Measurements from ENCODE around the gene PITX2.

PITX2 gene

DNA sequence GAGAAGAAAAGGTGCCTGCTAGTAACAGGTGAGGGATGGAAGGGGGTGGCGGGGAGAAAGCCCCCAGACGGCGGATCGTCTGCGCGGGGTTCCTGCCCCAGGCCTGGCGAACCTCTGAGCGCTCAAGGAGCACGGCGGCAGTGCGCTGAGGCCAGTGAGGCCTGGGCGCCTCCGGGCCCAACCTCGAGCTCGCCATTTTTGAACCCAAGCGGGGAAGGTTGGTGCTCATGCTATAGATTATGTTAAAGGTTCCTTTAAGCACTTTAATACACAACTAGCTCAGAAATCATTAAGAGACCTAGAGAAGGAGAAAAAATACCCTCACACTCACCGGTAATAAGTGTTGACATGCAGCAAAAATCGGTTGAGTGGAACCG lies 7.9 kb downstream of the PITX2 start:
- TF ChIP-seq, protein P1, sequence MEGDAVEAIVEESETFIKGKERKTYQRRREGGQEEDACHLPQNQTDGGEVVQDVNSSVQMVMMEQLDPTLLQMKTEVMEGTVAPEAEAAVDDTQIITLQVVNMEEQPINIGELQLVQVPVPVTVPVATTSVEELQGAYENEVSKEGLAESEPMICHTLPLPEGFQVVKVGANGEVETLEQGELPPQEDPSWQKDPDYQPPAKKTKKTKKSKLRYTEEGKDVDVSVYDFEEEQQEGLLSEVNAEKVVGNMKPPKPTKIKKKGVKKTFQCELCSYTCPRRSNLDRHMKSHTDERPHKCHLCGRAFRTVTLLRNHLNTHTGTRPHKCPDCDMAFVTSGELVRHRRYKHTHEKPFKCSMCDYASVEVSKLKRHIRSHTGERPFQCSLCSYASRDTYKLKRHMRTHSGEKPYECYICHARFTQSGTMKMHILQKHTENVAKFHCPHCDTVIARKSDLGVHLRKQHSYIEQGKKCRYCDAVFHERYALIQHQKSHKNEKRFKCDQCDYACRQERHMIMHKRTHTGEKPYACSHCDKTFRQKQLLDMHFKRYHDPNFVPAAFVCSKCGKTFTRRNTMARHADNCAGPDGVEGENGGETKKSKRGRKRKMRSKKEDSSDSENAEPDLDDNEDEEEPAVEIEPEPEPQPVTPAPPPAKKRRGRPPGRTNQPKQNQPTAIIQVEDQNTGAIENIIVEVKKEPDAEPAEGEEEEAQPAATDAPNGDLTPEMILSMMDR (IDR thresholded peaks at IDR 0.05): no peak

DNA sequence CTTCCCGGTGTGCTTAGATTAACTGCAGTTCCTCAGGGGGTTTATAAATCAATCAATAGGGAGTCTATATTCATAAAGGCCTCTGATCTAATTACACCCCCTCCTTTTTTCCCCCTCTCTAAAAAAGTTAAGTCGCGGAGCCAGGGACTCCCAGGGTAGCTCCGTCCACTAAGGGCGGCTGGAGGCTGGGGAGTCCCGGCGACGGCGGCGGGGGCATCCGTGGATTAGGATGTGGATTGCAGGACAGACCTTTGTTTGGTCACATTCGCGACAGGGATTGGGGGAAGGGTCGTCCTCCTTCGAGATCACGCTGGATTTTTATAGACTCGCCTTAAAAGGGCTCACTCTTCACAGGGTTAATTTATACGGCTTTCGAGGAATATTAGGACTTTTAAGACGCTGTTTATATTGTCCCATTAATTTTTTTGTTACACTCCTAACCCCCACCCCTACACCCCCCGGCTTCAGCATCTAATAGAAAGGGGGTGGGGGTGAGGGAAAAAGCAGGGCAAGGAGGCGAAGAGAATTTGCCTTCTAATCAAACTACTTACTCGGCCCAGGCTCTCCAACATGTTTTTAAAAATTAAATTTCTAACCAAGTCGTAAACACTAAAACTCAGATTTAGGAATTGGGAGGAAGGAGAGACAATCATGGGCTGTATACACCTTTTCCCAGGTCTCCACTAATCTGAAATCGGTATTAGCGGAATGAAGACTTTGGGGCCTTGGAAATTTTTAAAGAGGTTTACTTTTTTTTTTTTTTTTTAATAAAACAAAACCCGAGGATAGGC lies 8.5 kb downstream of the PITX2 start:
- TF ChIP-seq, protein P1 (IDR thresholded peaks at IDR 0.05): no peak

DNA sequence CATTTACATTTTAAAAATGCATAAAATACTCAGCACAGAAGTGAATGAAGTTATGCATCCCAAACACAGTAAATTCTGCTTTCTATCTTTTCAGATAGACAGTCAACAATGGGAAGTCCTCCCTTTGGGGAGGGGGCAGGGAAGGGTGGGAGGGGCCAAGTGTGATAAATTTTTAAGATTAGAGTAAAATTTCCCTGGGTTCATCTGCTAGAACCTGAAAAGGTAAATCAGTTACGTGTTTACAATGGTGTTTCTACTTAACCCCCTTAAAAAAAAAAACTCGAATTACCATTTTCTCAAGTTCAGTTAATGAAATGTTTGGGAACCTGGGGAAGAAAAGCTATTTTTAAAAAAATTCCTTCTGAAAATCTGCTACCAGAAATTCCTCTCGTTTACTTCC lies 9.1 kb downstream of the PITX2 start:
- TF ChIP-seq, protein P1 (IDR thresholded peaks at IDR 0.05): no peak

DNA sequence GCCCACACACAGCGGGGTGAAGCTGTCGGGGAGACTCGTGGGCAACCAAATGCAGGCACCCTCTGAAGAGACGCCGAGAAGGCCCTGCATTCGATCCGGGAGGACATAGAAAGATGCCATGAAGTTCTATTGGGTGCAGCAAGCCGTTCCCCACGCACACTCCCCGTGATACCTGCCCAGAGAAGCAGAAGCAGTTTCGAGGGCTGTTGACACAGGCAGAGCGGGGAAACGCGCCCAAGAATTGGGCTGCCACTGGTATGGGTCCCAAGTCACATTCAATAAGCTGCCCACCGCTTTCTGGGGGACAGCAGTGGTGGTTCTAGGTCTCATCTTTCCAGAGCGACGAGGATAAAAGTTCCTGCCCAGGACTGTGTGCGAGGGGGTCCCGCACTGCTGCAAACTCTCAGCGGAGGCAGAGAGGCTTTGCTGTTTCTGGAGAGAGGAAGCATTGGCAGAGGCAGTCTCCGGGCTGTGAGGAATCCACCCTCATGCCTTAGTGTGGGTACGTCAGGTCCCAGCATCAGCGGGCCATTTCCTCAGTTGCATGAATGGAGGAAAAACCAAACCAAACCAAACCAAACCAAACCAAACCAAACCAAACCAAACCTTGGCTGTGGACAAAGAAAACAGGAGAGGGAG lies 10.1 kb downstream of the PITX2 start:
- TF ChIP-seq, protein P1 (IDR thresholded peaks at IDR 0.05): no peak

DNA sequence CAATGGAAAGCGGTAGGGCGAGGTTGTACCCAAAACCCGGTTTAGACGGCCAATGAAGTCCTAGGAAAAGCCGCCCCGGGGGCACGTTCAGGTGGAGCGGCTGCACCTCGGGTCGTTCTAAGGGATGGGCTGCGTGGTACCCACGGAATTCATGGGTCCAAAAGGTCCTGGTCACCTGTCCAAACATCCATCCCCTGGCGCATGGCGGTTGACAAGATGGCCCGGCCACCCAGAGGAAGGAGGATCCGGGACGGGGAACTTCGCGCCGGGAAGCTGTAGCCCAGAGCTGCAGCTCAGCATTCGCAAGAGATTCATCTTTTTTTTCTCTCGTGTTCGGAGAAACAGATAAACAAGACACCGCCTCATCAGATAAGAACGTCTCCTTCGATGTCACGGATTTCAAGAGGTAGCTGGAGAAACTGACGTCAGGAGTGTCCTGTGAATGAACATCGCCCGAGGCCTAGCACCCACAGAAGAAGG lies 10.9 kb downstream of the PITX2 start:
- TF ChIP-seq, protein P1 (IDR thresholded peaks at IDR 0.05): no peak

DNA sequence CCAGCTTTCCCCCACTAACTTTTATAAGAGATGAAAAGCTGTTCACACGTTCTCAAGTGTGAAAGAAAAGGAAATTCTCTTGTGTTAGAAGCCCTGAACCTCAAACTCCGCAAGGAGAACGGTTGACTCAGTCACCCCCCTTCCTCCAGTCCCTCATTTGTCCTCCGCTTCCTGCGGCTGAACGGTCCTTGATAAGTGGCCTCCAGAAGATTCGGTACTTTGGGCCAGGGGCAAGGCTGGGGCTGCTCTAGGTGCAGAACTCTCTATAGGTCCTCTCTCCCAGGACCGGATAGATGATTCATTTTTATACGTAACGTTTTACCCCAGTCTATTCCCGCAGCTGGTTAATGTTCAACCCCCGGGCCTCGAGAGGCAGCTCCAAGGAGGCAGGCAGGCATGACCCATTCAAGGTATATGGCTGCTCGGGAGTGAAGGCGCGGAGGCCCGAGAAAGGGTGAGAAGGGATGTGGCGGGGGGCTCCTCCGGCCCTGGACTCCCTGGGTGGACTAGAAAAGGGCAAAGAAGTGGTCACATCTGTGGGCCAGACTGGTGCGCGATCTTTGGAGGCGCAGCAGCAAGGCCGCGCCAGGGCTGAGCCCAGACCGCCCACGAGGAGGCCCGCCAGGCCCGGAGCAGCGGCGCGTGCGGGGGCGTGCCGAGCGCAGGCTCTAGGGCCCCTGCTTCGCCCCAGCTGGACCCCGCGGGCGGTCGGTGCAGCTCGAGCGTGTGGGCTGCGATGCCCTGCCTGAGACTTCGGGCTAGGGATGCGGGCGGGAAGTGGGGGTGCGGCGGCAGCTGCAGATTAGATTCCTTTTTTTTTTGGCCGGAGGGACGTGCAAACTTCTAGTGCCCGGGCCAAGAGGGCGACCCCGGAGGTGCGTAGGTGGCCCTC lies 11.7 kb downstream of the PITX2 start:
- TF ChIP-seq, protein P1 (IDR thresholded peaks at IDR 0.05): no peak

DNA sequence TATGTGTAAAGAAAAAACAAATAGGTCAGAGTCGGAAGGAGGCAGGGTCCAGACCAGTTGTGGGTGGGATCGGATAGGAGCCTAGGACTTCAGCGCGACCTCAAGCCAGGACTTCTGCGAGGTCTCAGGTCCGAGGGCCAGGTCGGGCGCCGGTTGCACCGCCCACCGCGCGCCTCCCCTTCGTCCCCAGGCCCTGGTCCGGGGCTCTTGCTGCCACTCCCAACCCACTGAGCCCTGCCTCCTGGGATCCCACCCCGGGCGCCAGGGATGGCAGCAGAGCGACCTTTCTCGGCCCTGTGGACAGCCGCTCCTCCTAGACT lies 12.3 kb downstream of the PITX2 start:
- TF ChIP-seq, protein P1 (IDR thresholded peaks at IDR 0.05): no peak

Measured in LNCAP (cell line).